ENCODE results near the gene FDX1.

The FDX1 gene

DNA sequence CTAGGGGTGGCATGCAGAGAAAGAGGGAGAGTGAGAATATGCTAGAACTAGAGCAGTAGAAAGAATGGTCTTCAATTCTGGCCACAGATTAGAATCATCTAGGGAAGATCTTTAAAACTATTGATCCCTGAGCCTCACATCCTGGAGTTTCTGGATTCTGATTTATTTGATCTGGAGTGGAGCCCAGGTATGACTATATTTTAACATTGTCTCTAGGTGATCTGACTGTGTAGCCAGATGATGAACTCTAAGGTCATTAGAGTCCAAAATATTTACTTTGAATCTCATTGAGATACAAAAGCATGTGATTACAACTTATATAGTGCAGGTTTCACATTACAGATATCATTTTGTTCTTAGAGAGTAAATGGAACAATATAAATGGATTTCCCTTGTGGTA, 79.7 kb downstream of the FDX1 start:
- Histone ChIP-seq H3K14ac (ENCODE audit: low read length) (no peak overlapping the region), H2BK120ac (ENCODE audit: low read depth, low read length) (no peak overlapping the region), H3K4ac (ENCODE audit: low read length) (no peak overlapping the region), H2AFZ (ENCODE audit: low read length) (no peak overlapping the region), H3K36me3 (replicated peaks in 1 of 2; ENCODE audit: control insufficient read depth in 2 of 2, insufficient read depth in 2 of 2, low read length in 2 of 2) (no peaks in the 10 kb centered on the region), H3K79me1 (ENCODE audit: low read depth, low read length) (no peaks in the 10 kb centered on the region), H3K18ac (ENCODE audit: low read length) (no peak overlapping the region), H2AK5ac (ENCODE audit: low read depth, low read length) (no peak overlapping the region), H2BK5ac (ENCODE audit: low read length) (no peak overlapping the region), H3K23ac (ENCODE audit: low read depth, low read length, poor library complexity) (no peak overlapping the region), H4K91ac (ENCODE audit: low read depth, low read length, poor library complexity) (no peak overlapping the region), H3K4me1 (ENCODE audit: control insufficient read depth in 2 of 2, insufficient read depth in 1 of 2, low read depth in 1 of 2, low read length in 2 of 2) (peaks cover 0 to 2% of the 10 kb centered on the region in 2 donors), H2BK12ac (ENCODE audit: low read length) (no peak overlapping the region), H4K8ac (ENCODE audit: low read depth, low read length) (no peak overlapping the region), H3K9ac (ENCODE audit: low read depth, low read length, poor library complexity) (no peak overlapping the region), H3K9me3 (replicated peaks in 1 of 2; ENCODE audit: control insufficient read depth in 2 of 2, insufficient read depth in 1 of 2, low read depth in 1 of 2, low read length in 2 of 2) (no peaks in the 10 kb centered on the region), H3K27me3 (ENCODE audit: control insufficient read depth in 3 of 3, insufficient read depth in 3 of 3, low read depth in 1 of 3, low read length in 3 of 3) (no peaks in the 10 kb centered on the region), H3K4me3 (ENCODE audit: low read length in 2 of 2) (no peak overlapping the region), H3K4me2 (ENCODE audit: insufficient read depth, low read length, poor library complexity, severe bottlenecking) (no peak overlapping the region), H3K27ac (replicated peaks; ENCODE audit: low read length) (no peak overlapping the region), H2BK15ac (ENCODE audit: low read length) (no peak overlapping the region)
- DNase-seq (ENCODE audit: low spot score) = no peak

DNA sequence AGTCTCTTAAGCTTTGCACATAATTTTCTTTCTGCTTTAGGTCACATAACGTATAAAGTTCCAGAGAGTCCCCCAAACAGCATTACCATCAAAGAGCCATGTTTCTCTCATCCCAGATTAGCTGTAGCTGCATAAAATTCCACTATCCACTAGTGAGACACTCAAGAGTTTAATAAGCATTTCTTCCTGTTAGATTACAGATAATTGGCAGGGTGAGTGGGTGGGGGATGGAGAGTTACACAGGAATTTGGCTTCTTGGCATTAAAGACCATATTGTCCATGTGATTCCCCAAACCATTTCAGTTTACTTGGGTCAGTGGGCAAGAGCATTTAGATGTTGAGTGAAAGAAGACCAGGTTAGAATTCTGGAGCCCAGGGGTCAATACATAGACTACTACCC, 82.3 kb downstream of the FDX1 start:
- no peak overlapping the region for H3K9ac ChIP-seq (ENCODE audit: low read depth, low read length, poor library complexity)
- H2BK120ac ChIP-seq (ENCODE audit: low read depth, low read length) = no peak overlapping the region
- H3K79me1 ChIP-seq (ENCODE audit: low read depth, low read length) = no peaks in the 10 kb centered on the region
- H3K27ac ChIP-seq (replicated peaks; ENCODE audit: low read length) = no peak overlapping the region
- no peak overlapping the region for H2BK12ac ChIP-seq (ENCODE audit: low read length)
- H3K4me2 ChIP-seq (ENCODE audit: insufficient read depth, low read length, poor library complexity, severe bottlenecking) = no peak overlapping the region
- H3K27me3 ChIP-seq (ENCODE audit: control insufficient read depth in 3 of 3, insufficient read depth in 3 of 3, low read depth in 1 of 3, low read length in 3 of 3) = no peaks in the 10 kb centered on the region
- no peak overlapping the region for H3K4me3 ChIP-seq (ENCODE audit: low read length in 2 of 2)
- no peaks in the 10 kb centered on the region for H3K36me3 ChIP-seq (replicated peaks in 1 of 2; ENCODE audit: control insufficient read depth in 2 of 2, insufficient read depth in 2 of 2, low read length in 2 of 2)
- no peak overlapping the region for H3K18ac ChIP-seq (ENCODE audit: low read length)
- WGBS, 2 donors (ENCODE audit: extremely low coverage in 2 of 2, insufficient read length in 2 of 2, insufficient replicate concordance in 1 of 2) = no CpG with 5 or more reads among the region's 1 CpG
- H4K91ac ChIP-seq (ENCODE audit: low read depth, low read length, poor library complexity) = no peak overlapping the region
- H2BK15ac ChIP-seq (ENCODE audit: low read length) = no peak overlapping the region
- H4K8ac ChIP-seq (ENCODE audit: low read depth, low read length) = no peak overlapping the region
- no peak overlapping the region for H3K23ac ChIP-seq (ENCODE audit: low read depth, low read length, poor library complexity)
- DNase-seq (ENCODE audit: low spot score) = no peak
- no peak overlapping the region for H2BK5ac ChIP-seq (ENCODE audit: low read length)
- no peaks in the 10 kb centered on the region for H3K4me1 ChIP-seq (ENCODE audit: control insufficient read depth in 2 of 2, insufficient read depth in 1 of 2, low read depth in 1 of 2, low read length in 2 of 2)
- no peaks in the 10 kb centered on the region for H3K9me3 ChIP-seq (replicated peaks in 1 of 2; ENCODE audit: control insufficient read depth in 2 of 2, insufficient read depth in 1 of 2, low read depth in 1 of 2, low read length in 2 of 2)
- H2AK5ac ChIP-seq (ENCODE audit: low read depth, low read length) = no peak overlapping the region
- no peak overlapping the region for H3K14ac ChIP-seq (ENCODE audit: low read length)
- H2AFZ ChIP-seq (ENCODE audit: low read length) = no peak overlapping the region
- H3K4ac ChIP-seq (ENCODE audit: low read length) = no peak overlapping the region

DNA sequence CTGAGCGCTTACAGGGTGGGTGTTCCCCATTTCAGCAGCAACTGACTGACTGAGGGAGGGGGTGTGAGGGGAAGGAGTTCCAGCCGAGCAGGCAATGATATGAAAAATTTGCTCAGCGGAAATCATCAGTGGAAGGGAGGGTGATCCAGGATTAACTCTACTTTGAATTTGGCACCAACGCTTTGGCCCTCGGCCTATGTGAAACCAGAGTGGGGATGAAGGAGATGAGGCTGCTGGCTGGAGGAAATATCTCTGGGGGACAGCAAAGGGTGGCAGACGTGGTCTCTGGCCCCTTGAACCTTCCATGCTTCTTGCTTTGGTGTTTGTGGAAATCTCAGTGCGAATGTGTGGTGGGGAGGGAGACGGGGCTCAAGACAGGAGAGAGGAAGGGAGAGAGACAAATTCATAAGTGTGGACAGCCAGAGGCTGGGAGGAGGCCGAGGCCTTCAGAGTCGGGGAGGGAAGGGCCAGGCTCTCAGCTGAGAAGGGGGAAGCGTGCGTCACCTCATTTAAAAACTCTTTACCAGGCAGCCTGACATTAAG, 83.6 kb downstream of the FDX1 start:
- Histone ChIP-seq H2BK12ac (ENCODE audit: low read length) (no peak overlapping the region), H2BK15ac (ENCODE audit: low read length) (no peak overlapping the region), H2BK5ac (ENCODE audit: low read length) (no peak overlapping the region), H3K27me3 (ENCODE audit: control insufficient read depth in 3 of 3, insufficient read depth in 3 of 3, low read depth in 1 of 3, low read length in 3 of 3) (no peaks in the 10 kb centered on the region), H3K4me3 (ENCODE audit: low read length in 2 of 2) (no peak overlapping the region), H4K8ac (ENCODE audit: low read depth, low read length) (no peak overlapping the region), H3K4me1 (ENCODE audit: control insufficient read depth in 2 of 2, insufficient read depth in 1 of 2, low read depth in 1 of 2, low read length in 2 of 2) (no peaks in the 10 kb centered on the region), H3K18ac (ENCODE audit: low read length) (peak overlapping the region; percentile 54), H3K14ac (ENCODE audit: low read length) (no peak overlapping the region), H3K9ac (ENCODE audit: low read depth, low read length, poor library complexity) (no peak overlapping the region), H2BK120ac (ENCODE audit: low read depth, low read length) (no peak overlapping the region), H2AFZ (ENCODE audit: low read length) (no peak overlapping the region), H3K9me3 (replicated peaks in 1 of 2; ENCODE audit: control insufficient read depth in 2 of 2, insufficient read depth in 1 of 2, low read depth in 1 of 2, low read length in 2 of 2) (no peaks in the 10 kb centered on the region), H3K4ac (ENCODE audit: low read length) (no peak overlapping the region), H3K27ac (replicated peaks; ENCODE audit: low read length) (no peak overlapping the region), H3K79me1 (ENCODE audit: low read depth, low read length) (no peaks in the 10 kb centered on the region), H3K36me3 (replicated peaks in 1 of 2; ENCODE audit: control insufficient read depth in 2 of 2, insufficient read depth in 2 of 2, low read length in 2 of 2) (no peaks in the 10 kb centered on the region), H3K4me2 (ENCODE audit: insufficient read depth, low read length, poor library complexity, severe bottlenecking) (no peak overlapping the region), H4K91ac (ENCODE audit: low read depth, low read length, poor library complexity) (no peak overlapping the region), H2AK5ac (ENCODE audit: low read depth, low read length) (no peak overlapping the region), H3K23ac (ENCODE audit: low read depth, low read length, poor library complexity) (no peak overlapping the region)
- WGBS, 2 donors (ENCODE audit: extremely low coverage in 2 of 2, insufficient read length in 2 of 2, insufficient replicate concordance in 1 of 2) = no CpG with 5 or more reads among the region's 12 CpGs
- DNase-seq (ENCODE audit: low spot score) = no peak

DNA sequence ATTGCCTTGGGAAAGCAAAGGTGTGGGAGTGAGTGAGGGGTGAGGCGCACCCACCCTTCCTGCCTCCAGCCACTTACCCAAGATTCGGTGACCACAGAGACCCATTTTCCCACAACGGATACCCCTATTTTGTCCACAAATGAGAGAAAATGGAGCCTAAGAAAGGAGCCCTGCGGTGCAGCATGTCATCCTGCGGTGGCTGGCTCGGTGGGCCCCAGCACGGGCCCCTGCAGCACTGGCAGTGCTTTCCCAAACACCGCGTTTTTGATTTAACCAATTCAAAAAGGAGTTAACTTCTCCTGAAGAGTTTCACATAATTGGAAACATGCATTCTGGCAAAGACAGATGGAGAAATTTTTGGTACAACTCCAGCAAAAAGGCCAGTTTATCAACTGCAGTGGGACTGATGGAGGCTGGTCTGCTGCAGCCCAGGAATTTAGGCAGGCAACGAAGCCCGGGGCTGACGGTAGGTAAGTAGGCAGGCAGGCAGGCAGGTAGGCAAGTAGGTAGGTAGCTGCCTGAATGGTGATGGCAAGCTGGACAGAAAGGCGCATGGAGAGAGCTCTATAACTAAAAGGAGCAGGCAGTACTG, 84.2 kb downstream of the FDX1 start:
- Histone ChIP-seq H3K4me3 (ENCODE audit: low read length in 2 of 2) (no peak overlapping the region), H3K9ac (ENCODE audit: low read depth, low read length, poor library complexity) (no peak overlapping the region), H4K91ac (ENCODE audit: low read depth, low read length, poor library complexity) (no peak overlapping the region), H2BK5ac (ENCODE audit: low read length) (no peak overlapping the region), H2BK12ac (ENCODE audit: low read length) (no peak overlapping the region), H2AFZ (ENCODE audit: low read length) (no peak overlapping the region), H3K27me3 (ENCODE audit: control insufficient read depth in 3 of 3, insufficient read depth in 3 of 3, low read depth in 1 of 3, low read length in 3 of 3) (no peaks in the 10 kb centered on the region), H3K14ac (ENCODE audit: low read length) (no peak overlapping the region), H3K4ac (ENCODE audit: low read length) (no peak overlapping the region), H3K4me1 (ENCODE audit: control insufficient read depth in 2 of 2, insufficient read depth in 1 of 2, low read depth in 1 of 2, low read length in 2 of 2) (no peaks in the 10 kb centered on the region), H3K23ac (ENCODE audit: low read depth, low read length, poor library complexity) (no peak overlapping the region), H2AK5ac (ENCODE audit: low read depth, low read length) (no peak overlapping the region), H3K36me3 (replicated peaks in 1 of 2; ENCODE audit: control insufficient read depth in 2 of 2, insufficient read depth in 2 of 2, low read length in 2 of 2) (no peaks in the 10 kb centered on the region), H2BK120ac (ENCODE audit: low read depth, low read length) (no peak overlapping the region), H3K27ac (replicated peaks; ENCODE audit: low read length) (no peak overlapping the region), H3K9me3 (replicated peaks in 1 of 2; ENCODE audit: control insufficient read depth in 2 of 2, insufficient read depth in 1 of 2, low read depth in 1 of 2, low read length in 2 of 2) (no peaks in the 10 kb centered on the region), H3K79me1 (ENCODE audit: low read depth, low read length) (no peaks in the 10 kb centered on the region), H2BK15ac (ENCODE audit: low read length) (no peak overlapping the region), H4K8ac (ENCODE audit: low read depth, low read length) (no peak overlapping the region), H3K4me2 (ENCODE audit: insufficient read depth, low read length, poor library complexity, severe bottlenecking) (no peak overlapping the region), H3K18ac (ENCODE audit: low read length) (peak overlapping the region; percentile 54)
- no CpG with 5 or more reads among the region's 13 CpGs for WGBS, 2 donors (ENCODE audit: extremely low coverage in 2 of 2, insufficient read length in 2 of 2, insufficient replicate concordance in 1 of 2)
- DNase-seq (ENCODE audit: low spot score) = no peak

Data from neuronal stem cell (in vitro differentiated cells).